Heart right ventricle (tissue), 16 donors: Measurements from ENCODE around the gene KLKB1. TPM values are rescaled to one million over a fixed set of nuclear protein-coding genes. Genes with fewer than 3 reads are reported as not detected.

ENCODE experiments used
- ATAC-seq, 8 donors: fragments of 200-7000 bp; cut with Tn5 transposase; one replicate each; pipeline ENCODE4 v1.9.1; 2020; ENCODE audit warnings: mild to moderate bottlenecking in 8 of 8, moderate library complexity in 8 of 8, moderate number of reproducible peaks in 1 of 8
- DNase-seq, 2 donors: peaks; one replicate each; pipeline ENCODE4 v3.0.0-alpha.2; 2020
- H3K27ac ChIP-seq, 10 donors: fragments of 200-600 bp; sonication (generic) in 2 of 10; one replicate each; pipeline versions ENCODE4 v1.5.0 to v1.8.0; 2020 to 2022; ENCODE audit warnings: mild to moderate bottlenecking in 3 of 10
- H3K27me3 ChIP-seq, 7 donors: fragments of 200-600 bp; one replicate each; pipeline ENCODE4 v1.8.0; 2021 to 2022; ENCODE audit warnings: mild to moderate bottlenecking in 2 of 7
- H3K36me3 ChIP-seq, 9 donors: fragments of 200-600 bp; sonication (generic) in 1 of 9; one replicate each; pipeline versions ENCODE4 v1.5.0 to v1.8.0; 2020 to 2022; ENCODE audit warnings: mild to moderate bottlenecking in 2 of 9
- H3K4me1 ChIP-seq, 9 donors: fragments of 200-600 bp; sonication (generic) in 1 of 9; one replicate each; pipeline versions ENCODE4 v1.5.0 to v1.8.0; 2020 to 2022; ENCODE audit warnings: mild to moderate bottlenecking in 4 of 9
- H3K4me3 ChIP-seq, 10 donors: fragments of 200-600 bp; sonication (generic) in 2 of 10; one replicate each; pipeline versions ENCODE4 v1.5.0 to v1.8.0; 2020 to 2022; ENCODE audit warnings: mild to moderate bottlenecking in 7 of 10, moderate library complexity in 2 of 10
- H3K9me3 ChIP-seq, 11 donors: fragments of 200-600 bp in 10 of 11; sonication (generic) in 2 of 11; one replicate each; pipeline versions ENCODE4 v1.5.0 to v1.8.0; 2013 to 2022; ENCODE audit warnings: mild to moderate bottlenecking in 2 of 11, control low read depth in 1 of 11, moderate library complexity in 1 of 11
- CTCF ChIP-seq, 9 donors: fragments of 200-600 bp; sonication (generic) in 2 of 9; IDR thresholded peaks; one replicate each; pipeline versions ENCODE4 v1.5.0 to v1.8.0; 2021 to 2022; ENCODE audit warnings: antibody characterized with exemption in 9 of 9, mild to moderate bottlenecking in 5 of 9, moderate library complexity in 1 of 9
- WGBS, 2 donors: extraction: QIAGEN DNeasy Blood & Tissue Kit; methylation state at CpG; one replicate each; pipeline ENCODE4 v1.1.7; 2013; ENCODE audit warnings: inconsistent platforms in 1 of 2; 5-methylcytosine and 5-hydroxymethylcytosine counted together
- intact Hi-C, 10 donors: fragments of 100-400 bp; cut with DNase I; formaldehyde crosslinking; loops; one replicate each; pipeline versions ENCODE4 v1.11.1 to v1.14.2; 2022
- polyA plus RNA-seq, 2 donors: library from polyadenylated mRNA; stranded (reverse); fragments of 200-250 nt; gene quantifications; one replicate each; pipeline ENCODE4 v1.2.3, GENCODE V29; 2013
- total RNA-seq, 10 donors: library from RNA; stranded (reverse); fragmentation: NEBNext Ultra II Directional in 3 of 10; extraction: Animal tissue kit (Norgen Biotek cat#: 25700) in 3 of 10; gene quantifications; one replicate each; pipeline versions ENCODE4 v1.2.1 to v1.2.4, GENCODE V29; 2021 to 2023
- donor health status: Arrhythmogenic right ventricular cardiomyopathy.
- donor health status: ischemic (EF 13 %, LVEDD 7.1; RV severe dilation, severe dysfunction).
- donor health status: healthy with polysubstance abuse.
- donor health status: DM: no; HTN: yes; CAD: no.
- donor health status: DM: no; HTN: no; CAD: no.
- donor health status: ischemic (EF 25% LVEDD 6.9; RV normal size, moderate dysfunction).
- donor health status: ischemic (EF 25% LVEDD 5.7; RV mildly dilated, moderate dysfunction).
- donor health status: healthy.
- donor health status: DM: yes; HTN: yes; CAD: no.
- donor health status: Ischemic cardiomyopathy.
- donor health status: ischemic (EF 35%, LVEDD 5.7; RV mildly dilated, moderate dysfunction).
- donor health status: nonischemic (EF 11% LVEDD 7.7; RV severe dilation, severe dysfunction).
- donor health status: DM: yes; HTN: yes; CAD: no.
- donor health status: PGD.
- donor health status: ischemic (EF 29% LVEDD 5.4; RV normal size, mild dysfunction).
- donor health status: nonischemic (EF 23%, LVEDD 6.1; RV moderate dilation, normal function).

Gene KLKB1
- total and polyA plus RNA-seq, 12 donors, result 0.23 to 3.7 (median 1.1) TPM

GRCh38 chr4:186265683-186266652, 38.7 kb downstream of the KLKB1 start, which contains the start of gene F11:
F11 (plus strand) TSS chr4:186266189; CDS start chr4:186267137, 948 bp downstream.
- intact Hi-C loops, result no loop called here
- TF ChIP-seq CTCF (IDR thresholded peaks at IDR 0.05), result no peak
- 69 to 72% methylated on average over 10 of the region's 10 CpGs for WGBS, 2 donors

GRCh38 chr4:186266729-186267456, 39.6 kb downstream of the KLKB1 start:
- intact Hi-C loops, result no loop called here
- 19 to 25% methylated on average over 8 of the region's 8 CpGs for WGBS, 2 donors

More at GRCh38 chr4:186265683-186266652, 38.7 kb downstream of the KLKB1 start, which contains the start of gene F11:
- DNase-seq (no peak), ATAC-seq (no peak)
- Histone ChIP-seq H3K4me1 (peaks cover 0 to 3% (median 0%) of the 10 kb centered on the region in 9 donors), H3K36me3 (no peaks in the 10 kb centered on the region), H3K4me3 (no peak within 1 kb of the TSS), H3K9me3 (no peaks in the 10 kb centered on the region), H3K27ac (no peak within 1 kb of the TSS), H3K27me3 (peaks cover 0 to 48% (median 5%) of the 10 kb centered on the region in 7 donors)

GRCh38 chr4:186271081-186271678, 43.9 kb downstream of the KLKB1 start:
- TF ChIP-seq CTCF (IDR thresholded peaks at IDR 0.05), result no peak
- intact Hi-C loops, result no loop called here
- Histone ChIP-seq H3K27me3 (peaks cover 0 to 46% (median 2%) of the 10 kb centered on the region in 7 donors), H3K9me3 (no peaks in the 10 kb centered on the region), H3K36me3 (no peaks in the 10 kb centered on the region), H3K27ac (no peak overlapping the region), H3K4me3 (no peak overlapping the region), H3K4me1 (no peaks in the 10 kb centered on the region)
- WGBS, 2 donors, result 84 to 87% methylated on average over 9 of the region's 9 CpGs
- ATAC-seq, result no peak
- no peak for DNase-seq

More at GRCh38 chr4:186266729-186267456, 39.6 kb downstream of the KLKB1 start:
- DNase-seq (no peak), ATAC-seq (no peak)
- no peak for TF ChIP-seq CTCF (IDR thresholded peaks at IDR 0.05)
- H3K4me1 ChIP-seq, result no peaks in the 10 kb centered on the region
- peaks cover 0 to 55% (median 5%) of the 10 kb centered on the region in 7 donors for H3K27me3 ChIP-seq
- no peak overlapping the region for H3K4me3 ChIP-seq
- no peaks in the 10 kb centered on the region for H3K9me3 ChIP-seq
- H3K36me3 ChIP-seq, result no peaks in the 10 kb centered on the region
- H3K27ac ChIP-seq, result no peak overlapping the region
